Neuron (in vitro differentiated cells): ENCODE measurements around the gene DPP10.

Source experiments
- H2AFZ ChIP-seq: one replicate; pipeline ENCODE4 v1.6.1; 2013; ENCODE audit warnings: low read depth, mild to moderate bottlenecking, inconsistent platforms, low read length, moderate library complexity
- H3K27me3 ChIP-seq: one replicate; pipeline ENCODE4 v1.6.1; 2013; ENCODE audit warnings: low read length; ENCODE audit not compliant: insufficient read depth
- H3K36me3 ChIP-seq: one replicate; pipeline ENCODE4 v1.6.1; 2013; ENCODE audit warnings: low read length; ENCODE audit not compliant: insufficient read depth
- H3K4me1 ChIP-seq: one replicate; pipeline ENCODE4 v1.6.1; 2013; ENCODE audit warnings: low read length; ENCODE audit not compliant: insufficient read depth
- H3K4me3 ChIP-seq: 2 replicates; pipeline ENCODE4 v1.5.1; 2013; ENCODE audit warnings: mild to moderate bottlenecking, low read length, moderate library complexity
- H3K9me3 ChIP-seq: one replicate; pipeline ENCODE4 v1.6.1; 2013; ENCODE audit warnings: low read length

DPP10 gene

DNA sequence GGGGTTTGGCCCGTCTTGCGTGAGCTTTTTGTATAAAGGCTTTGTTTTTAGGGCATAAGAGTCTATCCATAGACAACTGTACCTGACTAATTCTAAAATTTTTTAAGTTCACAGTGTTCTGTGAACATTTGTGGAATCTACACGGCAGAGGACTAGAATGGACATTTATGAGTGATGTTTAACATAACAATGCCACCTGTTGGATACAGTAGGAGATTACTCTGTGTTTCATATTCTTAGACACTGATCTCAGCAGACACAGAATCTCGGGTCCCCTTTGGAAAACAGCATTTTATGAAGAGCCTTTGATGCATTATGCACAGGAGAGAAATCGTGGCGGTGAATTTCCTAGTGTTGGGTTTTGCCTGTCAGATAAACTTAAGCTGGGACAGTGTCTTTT, 752.2 kb downstream of the DPP10 start:
- Histone ChIP-seq H3K27me3 (no peaks in the 10 kb centered on the region), H3K4me1 (no peaks in the 10 kb centered on the region), H3K4me3 (no peak overlapping the region), H3K9me3 (no peaks in the 10 kb centered on the region), H2AFZ (no peak overlapping the region), H3K36me3 (no peaks in the 10 kb centered on the region)

DNA sequence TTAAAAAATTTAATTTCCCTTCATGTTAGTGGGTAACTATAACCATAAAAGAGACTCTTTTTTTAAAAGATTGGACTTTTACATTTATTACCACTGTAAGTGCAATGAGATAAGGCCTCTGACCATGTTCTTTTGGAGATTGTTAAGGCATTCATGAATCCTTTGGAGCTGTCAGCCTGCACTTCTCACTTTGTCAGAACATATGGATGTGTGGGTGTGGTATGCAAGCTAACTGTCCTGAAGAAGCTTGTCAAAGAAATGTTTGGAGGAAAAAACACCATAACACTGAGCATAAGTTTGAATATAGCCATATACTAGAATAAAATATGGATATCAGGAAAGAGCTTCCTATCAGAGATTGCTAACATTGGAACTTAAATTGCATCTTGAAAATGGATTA, 754.1 kb downstream of the DPP10 start:
- no peak overlapping the region for H3K4me3 ChIP-seq
- H3K36me3 ChIP-seq: no peaks in the 10 kb centered on the region
- no peak overlapping the region for H2AFZ ChIP-seq
- no peaks in the 10 kb centered on the region for H3K9me3 ChIP-seq
- H3K27me3 ChIP-seq: no peaks in the 10 kb centered on the region
- no peaks in the 10 kb centered on the region for H3K4me1 ChIP-seq

DNA sequence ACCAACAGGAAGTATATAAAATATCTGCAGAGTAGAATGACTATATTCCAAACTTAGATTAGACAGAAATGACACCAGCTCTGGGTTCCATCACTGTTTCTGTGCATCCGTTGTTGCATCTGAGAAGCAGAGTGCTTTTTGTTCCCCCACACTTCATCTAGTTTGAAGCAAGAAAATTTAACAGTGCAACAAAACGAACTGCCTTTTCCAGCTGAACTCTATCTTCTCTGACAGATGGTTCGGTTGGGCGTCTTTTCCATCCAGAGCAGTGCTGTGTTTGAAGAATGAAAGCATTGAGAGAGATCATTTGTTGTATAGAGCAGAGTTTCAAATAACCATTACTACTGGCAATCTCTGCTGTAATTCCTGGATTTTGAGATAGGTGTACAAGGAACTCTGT, 757.5 kb downstream of the DPP10 start:
- Histone ChIP-seq H3K36me3 (no peaks in the 10 kb centered on the region), H2AFZ (no peak overlapping the region), H3K27me3 (no peaks in the 10 kb centered on the region), H3K4me1 (no peaks in the 10 kb centered on the region), H3K4me3 (no peak overlapping the region), H3K9me3 (no peaks in the 10 kb centered on the region)

- no peak overlapping the region for H2AFZ ChIP-seq
- no peaks in the 10 kb centered on the region for H3K4me1 ChIP-seq
- H3K4me3 ChIP-seq: no peak overlapping the region
- H3K36me3 ChIP-seq: no peaks in the 10 kb centered on the region
- no peaks in the 10 kb centered on the region for H3K9me3 ChIP-seq
- H3K27me3 ChIP-seq: no peaks in the 10 kb centered on the region
Measured at GRCh38 chr2:115201386-115201785, 758.9 kb downstream of the DPP10 start.

DNA sequence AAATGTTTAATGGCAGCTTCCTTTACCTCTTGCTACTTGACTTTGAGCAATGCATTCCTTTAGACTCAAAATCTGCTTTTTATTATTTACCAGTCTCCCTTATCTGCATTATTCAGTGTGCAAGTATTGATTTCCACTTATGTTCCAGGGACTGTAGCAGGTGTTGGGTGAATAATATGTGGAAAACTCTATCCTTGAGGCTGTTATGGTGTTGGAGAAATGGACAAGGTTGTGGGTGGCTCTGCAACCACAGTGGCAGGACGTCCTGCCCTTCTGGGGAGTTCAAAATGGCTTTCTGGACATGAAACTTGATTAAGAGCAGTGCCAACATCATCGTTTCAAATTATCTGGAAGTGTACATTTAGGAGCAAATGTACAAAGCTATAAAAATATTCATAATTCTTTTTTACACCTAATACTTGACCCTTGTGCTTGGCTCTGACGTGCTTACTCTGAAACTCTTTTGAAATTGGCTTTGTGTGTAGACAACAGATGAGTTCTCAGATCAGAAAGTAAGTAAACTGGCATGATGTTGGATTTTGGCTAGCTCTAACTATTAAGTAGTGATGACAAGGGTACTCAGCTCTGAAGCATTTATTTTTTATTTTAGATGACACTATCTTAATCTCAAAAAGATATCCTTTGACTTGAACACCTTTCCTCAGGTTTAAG, 766.2 kb downstream of the DPP10 start:
- no peaks in the 10 kb centered on the region for H3K36me3 ChIP-seq
- H3K9me3 ChIP-seq: no peaks in the 10 kb centered on the region
- no peaks in the 10 kb centered on the region for H3K27me3 ChIP-seq
- no peak overlapping the region for H2AFZ ChIP-seq
- H3K4me3 ChIP-seq: no peak overlapping the region
- peaks cover 7% of the 10 kb centered on the region for H3K4me1 ChIP-seq

- no peak overlapping the region for H3K4me3 ChIP-seq
- no peak overlapping the region for H2AFZ ChIP-seq
- H3K27me3 ChIP-seq: no peaks in the 10 kb centered on the region
- no peaks in the 10 kb centered on the region for H3K36me3 ChIP-seq
- no peaks in the 10 kb centered on the region for H3K9me3 ChIP-seq
- H3K4me1 ChIP-seq: peaks cover 13% of the 10 kb centered on the region
Measured at GRCh38 chr2:115214050-115214449, 771.6 kb downstream of the DPP10 start.

DNA sequence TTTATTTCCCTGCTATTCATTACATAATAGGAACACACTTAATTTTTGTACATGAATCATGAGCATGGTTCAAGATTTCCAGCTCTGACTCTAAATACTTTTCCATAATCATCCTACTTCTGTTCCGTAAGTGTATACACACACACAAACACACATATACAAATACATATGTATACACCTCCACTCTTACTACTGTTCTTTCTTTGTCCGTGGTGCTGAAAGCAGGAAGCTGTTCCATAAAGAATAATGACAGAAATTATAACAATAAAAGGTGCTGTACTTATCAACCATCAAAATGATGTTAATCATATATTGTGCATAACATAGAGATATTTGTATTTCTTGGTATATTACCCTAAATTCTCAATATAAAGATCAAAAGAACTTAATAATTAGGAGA, 776.9 kb downstream of the DPP10 start:
- Histone ChIP-seq H3K9me3 (no peaks in the 10 kb centered on the region), H3K36me3 (no peaks in the 10 kb centered on the region), H2AFZ (no peak overlapping the region), H3K27me3 (no peaks in the 10 kb centered on the region), H3K4me3 (no peak overlapping the region), H3K4me1 (peaks cover 5% of the 10 kb centered on the region)

- H2AFZ ChIP-seq: no peak overlapping the region
- H3K4me3 ChIP-seq: no peak overlapping the region
- no peaks in the 10 kb centered on the region for H3K4me1 ChIP-seq
- H3K9me3 ChIP-seq: no peaks in the 10 kb centered on the region
- no peaks in the 10 kb centered on the region for H3K36me3 ChIP-seq
- H3K27me3 ChIP-seq: no peaks in the 10 kb centered on the region
Measured at GRCh38 chr2:115234186-115234585, 791.7 kb downstream of the DPP10 start.

GRCh38 chr2:115234737-115235136, 792.3 kb downstream of the DPP10 start:
- H3K27me3 ChIP-seq: no peaks in the 10 kb centered on the region
- no peaks in the 10 kb centered on the region for H3K4me1 ChIP-seq
- H3K4me3 ChIP-seq: no peak overlapping the region
- no peaks in the 10 kb centered on the region for H3K9me3 ChIP-seq
- H2AFZ ChIP-seq: no peak overlapping the region
- H3K36me3 ChIP-seq: no peaks in the 10 kb centered on the region

- no peaks in the 10 kb centered on the region for H3K27me3 ChIP-seq
- no peaks in the 10 kb centered on the region for H3K9me3 ChIP-seq
- no peak overlapping the region for H2AFZ ChIP-seq
- H3K4me3 ChIP-seq: no peak overlapping the region
- no peaks in the 10 kb centered on the region for H3K36me3 ChIP-seq
- H3K4me1 ChIP-seq: no peaks in the 10 kb centered on the region
Measured at GRCh38 chr2:115248066-115248465, 805.6 kb downstream of the DPP10 start.

DNA sequence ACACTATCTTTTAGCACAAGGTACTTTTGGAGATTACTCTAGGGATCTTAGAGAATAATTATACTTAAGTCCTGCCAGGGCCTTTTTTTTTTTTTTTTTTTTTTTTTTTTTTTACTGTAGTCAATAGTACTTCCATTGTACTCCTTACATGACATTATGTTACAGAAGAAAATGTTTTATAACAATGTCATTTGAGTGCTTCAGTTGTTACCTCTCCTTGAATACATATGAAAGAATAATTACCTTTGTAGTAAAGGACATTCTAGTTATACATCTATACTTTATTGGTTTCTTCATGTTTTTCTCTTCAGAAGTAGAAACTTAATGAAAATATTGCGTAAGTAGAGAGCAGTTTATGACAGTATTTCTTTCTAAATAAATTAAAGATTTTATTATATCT, 834.9 kb downstream of the DPP10 start:
- no peaks in the 10 kb centered on the region for H3K9me3 ChIP-seq
- H2AFZ ChIP-seq: no peak overlapping the region
- no peak overlapping the region for H3K4me3 ChIP-seq
- H3K36me3 ChIP-seq: no peaks in the 10 kb centered on the region
- no peaks in the 10 kb centered on the region for H3K27me3 ChIP-seq
- H3K4me1 ChIP-seq: no peaks in the 10 kb centered on the region

DNA sequence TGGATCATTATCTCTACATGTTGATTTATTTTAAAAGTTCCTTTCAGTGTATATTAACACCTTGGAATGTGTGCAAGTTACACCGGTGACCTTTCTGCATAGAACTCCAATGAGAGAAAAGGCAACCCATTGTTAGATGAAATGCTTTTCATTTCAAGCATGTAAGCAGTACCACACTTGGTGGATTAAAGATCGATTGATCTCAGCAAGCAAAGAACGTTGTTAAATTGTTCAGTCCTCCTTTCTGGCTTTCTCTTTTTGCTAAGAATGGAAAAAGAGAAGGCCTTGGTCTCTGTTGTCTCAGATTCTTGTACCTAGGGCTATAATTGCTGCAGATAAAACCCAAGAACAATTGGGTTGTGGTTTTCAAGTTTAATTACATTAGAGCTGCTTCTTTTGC, 843.0 kb downstream of the DPP10 start:
- H3K9me3 ChIP-seq: no peaks in the 10 kb centered on the region
- H2AFZ ChIP-seq: no peak overlapping the region
- H3K4me1 ChIP-seq: peaks cover 24% of the 10 kb centered on the region
- H3K36me3 ChIP-seq: no peaks in the 10 kb centered on the region
- no peaks in the 10 kb centered on the region for H3K27me3 ChIP-seq
- H3K4me3 ChIP-seq: no peak overlapping the region

DNA sequence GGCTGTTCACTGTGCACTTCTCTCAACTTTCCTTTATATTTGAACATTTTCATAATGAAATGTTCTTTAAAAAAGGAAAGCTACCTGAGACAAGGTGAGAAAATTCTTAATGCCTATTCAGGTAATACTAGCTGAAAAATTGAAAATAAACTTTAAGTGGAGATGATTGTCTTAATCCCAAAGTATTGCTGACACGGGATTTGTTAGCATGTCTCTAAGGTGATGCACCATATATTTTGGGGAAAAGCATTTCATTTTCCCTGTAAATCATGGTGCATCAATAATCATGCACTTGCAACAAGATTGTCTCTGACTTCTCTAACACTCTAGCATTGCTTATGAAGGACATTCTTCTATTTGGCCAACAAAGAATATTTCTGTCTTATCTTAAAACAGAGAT, 848.0 kb downstream of the DPP10 start:
- no peaks in the 10 kb centered on the region for H3K36me3 ChIP-seq
- no peak overlapping the region for H2AFZ ChIP-seq
- no peak overlapping the region for H3K4me3 ChIP-seq
- peaks cover 16% of the 10 kb centered on the region for H3K4me1 ChIP-seq
- H3K9me3 ChIP-seq: no peaks in the 10 kb centered on the region
- H3K27me3 ChIP-seq: no peaks in the 10 kb centered on the region

GRCh38 chr2:115292742-115293141, 850.3 kb downstream of the DPP10 start:
- Histone ChIP-seq H3K36me3 (no peaks in the 10 kb centered on the region), H3K27me3 (no peaks in the 10 kb centered on the region), H3K9me3 (no peaks in the 10 kb centered on the region), H2AFZ (no peak overlapping the region), H3K4me3 (no peak overlapping the region), H3K4me1 (peaks cover 13% of the 10 kb centered on the region)
